AG20443 (cell line): ENCODE measurements around the gene ZCWPW1.
A peak's percentile ranks its signal among the peaks of the same experiment; 100 is the strongest.
"Not testable (repeated sequence)": the region's sequence is repeated elsewhere in the genome, so short reads cannot be mapped to it uniquely, and the experiment has no call there.

ENCODE experiments used
- DNase-seq: peaks from one replicate; pipeline ENCODE4 v3.0.0; 2012; ENCODE audit warnings: low spot score, mixed read lengths

ZCWPW1 gene

GRCh38 chr7:100456562-100456961 is 28.1 kb upstream of the ZCWPW1 start:
- no peak for DNase-seq

GRCh38 chr7:100455206-100455605 is 26.7 kb upstream of the ZCWPW1 start:
- no peak for DNase-seq

DNA sequence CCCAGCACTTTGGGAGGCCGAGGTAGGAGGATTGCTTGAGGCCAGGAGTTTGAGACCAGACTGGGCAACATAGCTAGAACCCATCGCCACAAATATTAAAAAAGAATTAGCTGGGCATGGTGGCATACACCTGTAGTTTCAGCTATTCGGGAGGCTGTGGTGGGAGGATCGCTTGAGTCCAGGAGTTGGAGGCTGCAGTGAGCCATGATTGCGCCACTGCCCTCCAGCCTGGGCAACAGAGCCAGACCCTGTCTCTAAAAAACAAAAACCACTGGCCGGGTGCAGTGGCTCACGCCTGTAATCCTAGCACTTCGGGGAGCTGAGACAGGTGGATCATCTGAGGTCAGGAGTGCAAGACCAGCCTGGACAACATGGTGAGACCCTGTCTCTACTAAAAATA is 25.4 kb upstream of the ZCWPW1 start:
- DNase-seq = not testable (repeated sequence)

- DNase-seq = no peak
Observed at GRCh38 chr7:100452513-100452912, 24.0 kb upstream of the ZCWPW1 start.

- no peak for DNase-seq
Observed at GRCh38 chr7:100449190-100449795, 20.8 kb upstream of the ZCWPW1 start.

- not testable (repeated sequence) for DNase-seq
Observed at GRCh38 chr7:100447363-100447762, 18.9 kb upstream of the ZCWPW1 start.

- no peak for DNase-seq
Observed at GRCh38 chr7:100446040-100446439, 17.5 kb upstream of the ZCWPW1 start.

- peak; percentile 57 for DNase-seq
Observed at GRCh38 chr7:100444311-100445278, 16.1 kb upstream of the ZCWPW1 start.

GRCh38 chr7:100443096-100443840 is 14.8 kb upstream of the ZCWPW1 start:
- no peak for DNase-seq

GRCh38 chr7:100441641-100442535 is 13.4 kb upstream of the ZCWPW1 start:
- DNase-seq = no peak

GRCh38 chr7:100439244-100439643 is 10.7 kb upstream of the ZCWPW1 start:
- not testable (repeated sequence) for DNase-seq

DNA sequence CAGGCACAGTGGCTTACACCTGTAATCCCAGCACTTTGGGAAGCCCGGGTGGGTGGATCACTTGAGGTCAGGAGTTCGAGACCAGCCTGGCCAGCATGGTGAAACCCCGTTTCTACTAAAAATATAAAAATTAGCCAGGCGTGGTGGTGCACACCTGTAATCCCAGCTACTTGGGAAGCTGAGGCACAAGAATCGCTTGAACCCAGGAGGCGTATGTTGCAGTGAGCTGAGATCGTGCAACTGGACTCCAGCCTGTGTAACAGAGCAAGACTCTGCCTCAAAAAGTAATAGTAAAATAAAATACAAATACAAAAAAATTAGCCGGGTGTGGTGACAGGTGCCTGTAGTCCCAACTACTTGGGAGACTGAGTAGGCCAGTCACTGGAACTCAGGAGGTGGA is 10.2 kb upstream of the ZCWPW1 start:
- DNase-seq = not testable (repeated sequence)

GRCh38 chr7:100438172-100438571 is 9.7 kb upstream of the ZCWPW1 start:
- DNase-seq = no peak

- no peak for DNase-seq
Observed at GRCh38 chr7:100437150-100438100, 8.9 kb upstream of the ZCWPW1 start.

- DNase-seq = peak; percentile 44
Observed at GRCh38 chr7:100435401-100436304, 7.2 kb upstream of the ZCWPW1 start.

- DNase-seq = no peak
Observed at GRCh38 chr7:100434297-100435144, 6.0 kb upstream of the ZCWPW1 start.

- no peak for DNase-seq
Observed at GRCh38 chr7:100433592-100434296, 5.2 kb upstream of the ZCWPW1 start.

- no peak for DNase-seq
Observed at GRCh38 chr7:100433276-100433591, 4.7 kb upstream of the ZCWPW1 start.
